HCT116 (cell line): Measurements from ENCODE around the gene ULBP2. TPM values are rescaled to one million over a fixed set of nuclear protein-coding genes. Genes with fewer than 3 reads are reported as not detected.

Experiments used
- ATAC-seq: fragments of 200-7000 bp; cut with Tn5 transposase; 2 replicates; pipeline ENCODE4 v1.9.1; 2020; ENCODE audit warnings: mild to moderate bottlenecking, moderate library complexity
- BruUV-seq: library from RNA; stranded (reverse); fragments of 400-500 nt; replicated peaks from 2 replicates; lab custom pipeline; 2021; lab: Mats Ljungman, UMichigan
- CTCF ChIA-PET: fragments of 300-600 bp; sonication (Branson Sonifier 250); formaldehyde crosslinking; loops from one replicate; lab custom pipeline; 2021; ENCODE audit warnings: antibody characterized with exemption; lab: Charles Lee
- POLR2A ChIA-PET: fragments of 300-600, 350-600 bp; sonication (Branson Sonifier 250); formaldehyde crosslinking; loops from one replicate; lab custom pipeline; 2021; ENCODE audit warnings: antibody characterized with exemption; lab: Charles Lee
- RAD21 ChIA-PET, 2 experiments: fragments of 300-600 bp; sonication (Branson Sonifier 250); formaldehyde crosslinking; loops; one replicate each; lab custom pipeline; 2023; ENCODE audit warnings: low total read pairs in 2 of 2; ENCODE audit not compliant: uncharacterized antibody in 2 of 2, unreplicated experiment in 2 of 2, low non-redundant PET in 1 of 2; lab: Charles Lee
- DNase-seq: peaks from one replicate; pipeline ENCODE4 v3.0.0-alpha.2; 2010; ENCODE audit warnings: low read depth, low spot score
- H2AFZ ChIP-seq: fragments of 200-600 bp; shearing (Covaris generic), sonication (generic); 2 replicates; pipeline ENCODE4 v1.6.1; 2017; ENCODE audit warnings: low read depth, mixed run types, mixed read lengths, antibody characterized with exemption, low read length; ENCODE audit not compliant: poor library complexity, severe bottlenecking
- H3K27ac ChIP-seq: 2 replicates; pipeline ENCODE4 v1.5.1; 2012; ENCODE audit warnings: low read depth, low read length
- H3K27me3 ChIP-seq: fragments of 200-600 bp; sonication (generic); 2 replicates; pipeline ENCODE4 v1.6.1; 2016; ENCODE audit warnings: mixed run types, low read length, mixed read lengths; ENCODE audit not compliant: insufficient read depth
- H3K36me3 ChIP-seq, 2 experiments: fragments of 200-500 bp in 1 of 2; fragments of 200-600 bp in 1 of 2; sonication (Bioruptor generic) in 1 of 2; sonication (generic) in 1 of 2; 2 replicates each; pipeline versions ENCODE4 v1.5.1 to v1.6.1; 2014 to 2016; ENCODE audit warnings: low read length in 2 of 2, inconsistent platforms in 1 of 2, mixed read lengths in 1 of 2, mixed run types in 1 of 2; ENCODE audit not compliant: insufficient read depth in 2 of 2, control insufficient read depth in 1 of 2
- H3K4me1 ChIP-seq, 2 experiments: fragments of 200-600 bp in 1 of 2; sonication (generic) in 1 of 2; 2 replicates each; pipeline versions ENCODE4 v1.5.1 to v1.6.1; 2012 to 2017; ENCODE audit warnings: low read length in 2 of 2, inconsistent platforms in 1 of 2, mild to moderate bottlenecking in 1 of 2, mixed read lengths in 1 of 2, mixed run types in 1 of 2, moderate library complexity in 1 of 2; ENCODE audit not compliant: insufficient read depth in 2 of 2, control insufficient read depth in 1 of 2
- H3K4me2 ChIP-seq: fragments of 200-600 bp; sonication (generic); 2 replicates; pipeline ENCODE4 v1.6.1; 2017; ENCODE audit warnings: mixed run types, low read length, mixed read lengths
- H3K4me3 ChIP-seq, 2 experiments: fragments of 200-600 bp in 1 of 2; sonication (generic) in 1 of 2; replicated peaks in 1 of 2; 2 replicates each; pipeline ENCODE4 v1.5.1; 2011 to 2016; ENCODE audit warnings: low read length in 2 of 2, control low read depth in 1 of 2, low read depth in 1 of 2, mild to moderate bottlenecking in 1 of 2, mixed read lengths in 1 of 2, mixed run types in 1 of 2
- H3K79me2 ChIP-seq: fragments of 200-600 bp; sonication (generic); 2 replicates; pipeline ENCODE4 v1.6.1; 2017; ENCODE audit warnings: mild to moderate bottlenecking, mixed run types, low read length, moderate library complexity, mixed read lengths; ENCODE audit not compliant: insufficient read depth
- H3K9ac ChIP-seq: fragments of 200-600 bp; sonication (generic); 2 replicates; pipeline ENCODE4 v1.6.1; 2016; ENCODE audit warnings: low read length, mixed read lengths
- H3K9me2 ChIP-seq: fragments of 200-600 bp; sonication (generic), shearing (Covaris generic); 2 replicates; pipeline ENCODE4 v1.6.1; 2017; ENCODE audit warnings: mixed run types, mild to moderate bottlenecking, moderate library complexity; ENCODE audit not compliant: insufficient read depth
- H3K9me3 ChIP-seq, 2 experiments: fragments of 200-500 bp in 1 of 2; fragments of 200-600 bp in 1 of 2; sonication (Bioruptor generic) in 1 of 2; sonication (generic) in 1 of 2; 2 replicates each; pipeline ENCODE4 v1.6.1; 2014 to 2017; ENCODE audit warnings: low read length in 2 of 2, mixed read lengths in 2 of 2, inconsistent platforms in 1 of 2, low read depth in 1 of 2, mild to moderate bottlenecking in 1 of 2, mixed run types in 1 of 2, moderate library complexity in 1 of 2; ENCODE audit not compliant: control insufficient read depth in 1 of 2, insufficient read depth in 1 of 2
- H4K20me1 ChIP-seq: fragments of 200-600 bp; sonication (generic), shearing (Covaris generic); 2 replicates; pipeline ENCODE4 v1.6.1; 2017; ENCODE audit warnings: mixed run types, mild to moderate bottlenecking, moderate library complexity; ENCODE audit not compliant: insufficient read depth
- ATF3 ChIP-seq: IDR thresholded peaks from 2 replicates; pipeline ENCODE4 v1.6.1; 2012
- CBX3 ChIP-seq: IDR thresholded peaks from 2 replicates; pipeline ENCODE4 v1.6.1; 2012; ENCODE audit warnings: low read depth
- CEBPB ChIP-seq: IDR thresholded peaks from 2 replicates; pipeline ENCODE4 v1.6.1; 2012; ENCODE audit warnings: low read depth
- CTCF ChIP-seq, 3 experiments: fragments of 200-600 bp in 1 of 3; sonication (generic) in 1 of 3; IDR thresholded peaks in 2 of 3; conservative IDR thresholded peaks in 1 of 3; 2 replicates each; pipeline ENCODE4 v1.5.1; 2012 to 2017; ENCODE audit warnings: low read depth in 2 of 3, low read length in 2 of 3, antibody characterized with exemption in 1 of 3, borderline replicate concordance in 1 of 3, control low read depth in 1 of 3, mild to moderate bottlenecking in 1 of 3, mixed read lengths in 1 of 3, mixed run types in 1 of 3, moderate library complexity in 1 of 3; ENCODE audit not compliant: insufficient read depth in 1 of 3
- EZH2 ChIP-seq: fragments of 200-600 bp; sonication (generic); IDR thresholded peaks from 2 replicates; pipeline ENCODE4 v1.6.1; 2017; ENCODE audit warnings: antibody characterized with exemption, mixed run types
- EZH2phosphoT487 ChIP-seq: fragments of 200-600 bp; IDR thresholded peaks from 2 replicates; pipeline ENCODE4 v1.6.1; 2018; ENCODE audit warnings: antibody characterized with exemption, borderline replicate concordance
- FOSL1 ChIP-seq: IDR thresholded peaks from 2 replicates; pipeline ENCODE4 v1.6.1; 2012; ENCODE audit warnings: low read depth
- JUND ChIP-seq: IDR thresholded peaks from 2 replicates; pipeline ENCODE4 v1.6.1; 2012
- POLR2A ChIP-seq: IDR thresholded peaks from 2 replicates; pipeline ENCODE4 v1.7.0; 2011; ENCODE audit warnings: borderline replicate concordance; ENCODE audit not compliant: insufficient read depth, insufficient read length; ENCODE audit errors: extremely low read depth
- POLR2AphosphoS5 ChIP-seq: IDR thresholded peaks from 2 replicates; pipeline ENCODE4 v1.6.1; 2011; ENCODE audit warnings: mild to moderate bottlenecking, low read depth, low read length, moderate library complexity
- SIN3A ChIP-seq: IDR thresholded peaks from 2 replicates; pipeline ENCODE4 v1.6.1; 2012; ENCODE audit warnings: low read depth
- SP1 ChIP-seq: IDR thresholded peaks from 2 replicates; pipeline ENCODE4 v1.6.1; 2012; ENCODE audit warnings: low read depth
- SRF ChIP-seq: IDR thresholded peaks from 2 replicates; pipeline ENCODE4 v1.6.1; 2012; ENCODE audit warnings: low read depth
- TCF7L2 ChIP-seq: IDR thresholded peaks from 2 replicates; pipeline ENCODE4 v1.7.0; 2011; ENCODE audit warnings: borderline replicate concordance, inconsistent platforms; ENCODE audit not compliant: insufficient read depth, insufficient read length; ENCODE audit errors: extremely low read depth
- YY1 ChIP-seq: IDR thresholded peaks from 2 replicates; pipeline ENCODE4 v1.6.1; 2011; ENCODE audit warnings: low read length, low read depth, moderate library complexity, mild to moderate bottlenecking; ENCODE audit not compliant: insufficient replicate concordance; ENCODE audit errors: extremely low read depth
- ZFX ChIP-seq: fragments of 450-650 bp; IDR thresholded peaks from 2 replicates; pipeline ENCODE4 v1.6.1; 2017
- ZNF274 ChIP-seq: fragments of 200-500 bp; sonication (Bioruptor generic); IDR thresholded peaks from 2 replicates; pipeline ENCODE4 v1.6.1; 2014; ENCODE audit warnings: mild to moderate bottlenecking, low read depth, low read length, inconsistent platforms
- intact Hi-C: fragments of 100-400 bp; cut with micrococcal nuclease; formaldehyde crosslinking; loops from 2 replicates; pipeline ENCODE4 v1.10.0; 2022
- total RNA-seq: library from RNA; stranded (reverse); gene quantifications from one replicate; pipeline ENCODE4 v1.2.1, GENCODE V29; 2021; ENCODE audit not compliant: unreplicated experiment
- TF ChIP-seq, protein P1 (sequence below): IDR thresholded peaks from 2 replicates; pipeline ENCODE4 v1.6.1; 2011; ENCODE audit warnings: mild to moderate bottlenecking, low read length, moderate library complexity; ENCODE audit not compliant: insufficient replicate concordance; ENCODE audit errors: extremely low read depth

ULBP2 gene
- total RNA-seq, 1 experiment from 2014 or later = 10.2 TPM

DNA sequence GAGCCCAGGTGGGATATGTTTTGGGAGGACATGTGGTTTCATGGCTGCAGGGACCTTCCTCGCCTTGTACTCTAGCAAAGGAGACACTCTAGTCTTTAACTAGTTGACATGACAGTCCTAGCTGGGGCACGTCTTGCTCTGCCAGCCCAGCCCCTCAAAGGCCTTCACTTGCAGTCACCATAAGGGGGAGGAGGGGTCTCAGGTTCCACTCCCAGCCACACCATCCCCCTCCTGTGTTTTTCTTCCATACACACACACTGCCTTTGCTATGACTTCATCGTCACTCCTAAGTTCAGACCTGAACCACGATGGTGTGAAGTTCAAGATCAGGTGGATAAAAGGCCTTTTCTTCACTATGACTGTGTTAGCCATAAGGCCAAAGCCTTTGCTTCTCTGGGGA lies 35.4 kb downstream of the ULBP2 start:
- no peak overlapping the region for H3K27ac ChIP-seq
- RAD21 ChIA-PET = no interaction called here
- no peaks in the 10 kb centered on the region for H3K79me2 ChIP-seq
- H3K4me1 ChIP-seq = no peaks in the 10 kb centered on the region
- intact Hi-C loops = no loop called here
- no peaks in the 10 kb centered on the region for H3K9me2 ChIP-seq
- no peak overlapping the region for H3K9ac ChIP-seq
- BruUV-seq = no TSS peak
- CTCF ChIA-PET = no interaction called here
- no peak for DNase-seq
- no peaks in the 10 kb centered on the region for H3K9me3 ChIP-seq
- 0 out of 2 replicates have a peak, but pooled peaks cover 5% of the 10 kb centered on the region for H3K27me3 ChIP-seq
- no peak for ATAC-seq
- H2AFZ ChIP-seq = no peak overlapping the region
- H4K20me1 ChIP-seq = no peaks in the 10 kb centered on the region
- TF ChIP-seq SP1 = no peak
- TF ChIP-seq TCF7L2 = no peak
- TF ChIP-seq CTCF (IDR thresholded peaks at IDR 0.05 in 2 of 3, conservative IDR thresholded peaks at IDR 0.05 in 1 of 3; ENCODE audit: borderline replicate concordance in 1 of 3, insufficient read depth in 1 of 3, low read depth in 2 of 3, low read length in 2 of 3) = no peak
- TF ChIP-seq, protein P1, sequence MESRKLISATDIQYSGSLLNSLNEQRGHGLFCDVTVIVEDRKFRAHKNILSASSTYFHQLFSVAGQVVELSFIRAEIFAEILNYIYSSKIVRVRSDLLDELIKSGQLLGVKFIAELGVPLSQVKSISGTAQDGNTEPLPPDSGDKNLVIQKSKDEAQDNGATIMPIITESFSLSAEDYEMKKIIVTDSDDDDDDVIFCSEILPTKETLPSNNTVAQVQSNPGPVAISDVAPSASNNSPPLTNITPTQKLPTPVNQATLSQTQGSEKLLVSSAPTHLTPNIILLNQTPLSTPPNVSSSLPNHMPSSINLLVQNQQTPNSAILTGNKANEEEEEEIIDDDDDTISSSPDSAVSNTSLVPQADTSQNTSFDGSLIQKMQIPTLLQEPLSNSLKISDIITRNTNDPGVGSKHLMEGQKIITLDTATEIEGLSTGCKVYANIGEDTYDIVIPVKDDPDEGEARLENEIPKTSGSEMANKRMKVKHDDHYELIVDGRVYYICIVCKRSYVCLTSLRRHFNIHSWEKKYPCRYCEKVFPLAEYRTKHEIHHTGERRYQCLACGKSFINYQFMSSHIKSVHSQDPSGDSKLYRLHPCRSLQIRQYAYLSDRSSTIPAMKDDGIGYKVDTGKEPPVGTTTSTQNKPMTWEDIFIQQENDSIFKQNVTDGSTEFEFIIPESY = no peak
- no peak for TF ChIP-seq CEBPB
- no peak for TF ChIP-seq SRF
- no peak for TF ChIP-seq ATF3
- no peak for TF ChIP-seq FOSL1
- TF ChIP-seq JUND = no peak
- no peak for TF ChIP-seq ZNF274
- no peak for TF ChIP-seq POLR2AphosphoS5
- no peak for TF ChIP-seq POLR2A
- TF ChIP-seq YY1 = no peak
- no peak for TF ChIP-seq EZH2
- TF ChIP-seq SIN3A = no peak
- no peak for TF ChIP-seq CBX3
- no peak for TF ChIP-seq ZFX
- no peak for TF ChIP-seq EZH2phosphoT487
- H3K4me3 ChIP-seq = no peak overlapping the region
- no peak overlapping the region for H3K4me2 ChIP-seq
- H3K36me3 ChIP-seq = no peaks in the 10 kb centered on the region
- POLR2A ChIA-PET = no interaction called here
